ENCODE results near the gene PDE3B. TPM values are rescaled to one million over a fixed set of nuclear protein-coding genes. Genes with fewer than 3 reads are reported as not detected.

Gene PDE3B
- polyA plus RNA-seq, 1 donor (not counting 4 experiments of a cell fraction or from before 2014, with no cell fraction given), result 0.01 TPM

- no peak overlapping the region for H3K27ac ChIP-seq (ENCODE audit: control insufficient read depth, insufficient read depth, low read length)
- H3K27me3 ChIP-seq (ENCODE audit: control insufficient read depth, extremely low read depth, insufficient read depth, low read length), result peaks cover 39% of the 10 kb centered on the region
- DNase-seq (ENCODE audit: low read depth, low spot score), result no peak
- H3K79me2 ChIP-seq (ENCODE audit: control insufficient read depth, insufficient read depth, low read length), result no peaks in the 10 kb centered on the region
- H3K4me2 ChIP-seq (ENCODE audit: control insufficient read depth, extremely low read depth, insufficient read depth, low read depth, low read length), result peak overlapping the region; percentile 85
- H3K9me3 ChIP-seq (ENCODE audit: control insufficient read depth, low read depth, low read length), result no peaks in the 10 kb centered on the region
- no peak overlapping the region for H3K4me3 ChIP-seq (ENCODE audit: control insufficient read depth in 2 of 3, extremely low read depth in 1 of 3, insufficient read depth in 2 of 3, low read depth in 1 of 3, low read length in 3 of 3)
- H3K9me1 ChIP-seq (ENCODE audit: control insufficient read depth, extremely low read depth, insufficient read depth, low read length), result no peaks in the 10 kb centered on the region
- no peak overlapping the region for H3K9ac ChIP-seq (ENCODE audit: control insufficient read depth, extremely low read depth, insufficient read depth, low read length)
- no peaks in the 10 kb centered on the region for H4K20me1 ChIP-seq (ENCODE audit: control insufficient read depth, extremely low read depth, insufficient read depth, low read length)
- FAIRE-seq, result no peak
- TF ChIP-seq CTCF (optimal IDR thresholded peaks at IDR 0.05 in 1 of 3, IDR thresholded peaks at IDR 0.05 in 1 of 3, conservative IDR thresholded peaks at IDR 0.05 in 1 of 3; ENCODE audit: extremely low read depth in 1 of 3, insufficient read depth in 2 of 3, low read length in 3 of 3) (no peak), EZH2 (IDR thresholded peaks at IDR 0.05; ENCODE audit: low read length) (no peak)
- H3K36me3 ChIP-seq (ENCODE audit: control insufficient read depth in 2 of 2, extremely low read depth in 1 of 2, insufficient read depth in 2 of 2, low read length in 2 of 2), result no peaks in the 10 kb centered on the region
- dilution Hi-C loops (cut with MboI; ENCODE audit: extremely low pct_ligation_motif_present, low sequenced_read_pairs), result no loop called here
- peaks cover 12% of the 10 kb centered on the region for H3K4me1 ChIP-seq (ENCODE audit: control insufficient read depth, extremely low read depth, insufficient read depth, low read length)
- H2AFZ ChIP-seq (ENCODE audit: control insufficient read depth, low read length), result no peak overlapping the region
Measured at GRCh38 chr11:14642873-14643696, 519 bp upstream of the PDE3B start.

DNA sequence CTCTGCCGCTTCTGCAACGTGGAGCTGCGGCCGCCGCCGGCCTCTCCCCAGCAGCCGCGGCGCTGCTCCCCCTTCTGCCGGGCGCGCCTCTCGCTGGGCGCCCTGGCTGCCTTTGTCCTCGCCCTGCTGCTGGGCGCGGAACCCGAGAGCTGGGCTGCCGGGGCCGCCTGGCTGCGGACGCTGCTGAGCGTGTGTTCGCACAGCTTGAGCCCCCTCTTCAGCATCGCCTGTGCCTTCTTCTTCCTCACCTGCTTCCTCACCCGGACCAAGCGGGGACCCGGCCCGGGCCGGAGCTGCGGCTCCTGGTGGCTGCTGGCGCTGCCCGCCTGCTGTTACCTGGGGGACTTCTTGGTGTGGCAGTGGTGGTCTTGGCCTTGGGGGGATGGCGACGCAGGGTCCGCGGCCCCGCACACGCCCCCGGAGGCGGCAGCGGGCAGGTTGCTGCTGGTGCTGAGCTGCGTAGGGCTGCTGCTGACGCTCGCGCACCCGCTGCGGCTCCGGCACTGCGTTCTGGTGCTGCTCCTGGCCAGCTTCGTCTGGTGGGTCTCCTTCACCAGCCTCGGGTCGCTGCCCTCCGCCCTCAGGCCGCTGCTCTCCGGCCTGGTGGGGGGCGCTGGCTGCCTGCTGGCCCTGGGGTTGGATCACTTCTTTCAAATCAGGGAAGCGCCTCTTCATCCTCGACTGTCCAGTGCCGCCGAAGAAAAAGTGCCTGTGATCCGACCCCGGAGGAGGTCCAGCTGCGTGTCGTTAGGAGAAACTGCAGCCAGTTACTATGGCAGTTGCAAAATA, 816 bp downstream of the PDE3B start:
- no peaks in the 10 kb centered on the region for H3K9me1 ChIP-seq (ENCODE audit: control insufficient read depth, extremely low read depth, insufficient read depth, low read length)
- peak in 1 of 3 experiments; percentile 13 for TF ChIP-seq CTCF (optimal IDR thresholded peaks at IDR 0.05 in 1 of 3, IDR thresholded peaks at IDR 0.05 in 1 of 3, conservative IDR thresholded peaks at IDR 0.05 in 1 of 3; ENCODE audit: extremely low read depth in 1 of 3, insufficient read depth in 2 of 3, low read length in 3 of 3)
- peak; percentile 88 for TF ChIP-seq EZH2 (IDR thresholded peaks at IDR 0.05; ENCODE audit: low read length)
- no peaks in the 10 kb centered on the region for H4K20me1 ChIP-seq (ENCODE audit: control insufficient read depth, extremely low read depth, insufficient read depth, low read length)
- H3K4me2 ChIP-seq (ENCODE audit: control insufficient read depth, extremely low read depth, insufficient read depth, low read depth, low read length), result peak overlapping the region; percentile 85
- H3K4me3 ChIP-seq (ENCODE audit: control insufficient read depth in 2 of 3, extremely low read depth in 1 of 3, insufficient read depth in 2 of 3, low read depth in 1 of 3, low read length in 3 of 3), result peak overlapping the region; percentile 37 to 61 (median 60)
- H3K27me3 ChIP-seq (ENCODE audit: control insufficient read depth, extremely low read depth, insufficient read depth, low read length), result peaks cover 43% of the 10 kb centered on the region
- peak overlapping the region; percentile 74 for H2AFZ ChIP-seq (ENCODE audit: control insufficient read depth, low read length)
- no peak overlapping the region for H3K27ac ChIP-seq (ENCODE audit: control insufficient read depth, insufficient read depth, low read length)
- H3K79me2 ChIP-seq (ENCODE audit: control insufficient read depth, insufficient read depth, low read length), result no peaks in the 10 kb centered on the region
- H3K36me3 ChIP-seq (ENCODE audit: control insufficient read depth in 2 of 2, extremely low read depth in 1 of 2, insufficient read depth in 2 of 2, low read length in 2 of 2), result no peaks in the 10 kb centered on the region
- no peak for DNase-seq (ENCODE audit: low read depth, low spot score)
- FAIRE-seq, result no peak
- peaks cover 12% of the 10 kb centered on the region for H3K4me1 ChIP-seq (ENCODE audit: control insufficient read depth, extremely low read depth, insufficient read depth, low read length)
- no peaks in the 10 kb centered on the region for H3K9me3 ChIP-seq (ENCODE audit: control insufficient read depth, low read depth, low read length)
- no peak overlapping the region for H3K9ac ChIP-seq (ENCODE audit: control insufficient read depth, extremely low read depth, insufficient read depth, low read length)
- dilution Hi-C loops (cut with MboI; ENCODE audit: extremely low pct_ligation_motif_present, low sequenced_read_pairs), result no loop called here

Data from keratinocyte (primary cell).